Measurements from ENCODE around the gene CDC73. TPM values are rescaled to one million over a fixed set of nuclear protein-coding genes. Genes with fewer than 3 reads are reported as not detected.

The CDC73 gene
- total and polyA plus RNA-seq, 10 of the 15 experiments (the other 5 are each of a cell fraction or from before 2014, with no cell fraction given): 10.6 to 43.4 (median 21.7) TPM

GRCh38 chr1:193301746-193302145 is 179.9 kb downstream of the CDC73 start (continued):
- TF ChIP-seq CBFB (IDR thresholded peaks at IDR 0.05; ENCODE audit: low read depth): no peak

- intact Hi-C loops (cut with micrococcal nuclease; ENCODE audit: unreplicated experiment): no loop called here
- no peaks in the 10 kb centered on the region for H3K27me3 ChIP-seq (replicated peaks in 1 of 2; ENCODE audit: control insufficient read depth in 2 of 2, insufficient read depth in 2 of 2, low read length in 1 of 2)
- no peak overlapping the region for H2AFZ ChIP-seq (ENCODE audit: control insufficient read depth, low read depth, low read length)
- ChIA-PET RAD21 (ENCODE audit: unreplicated experiment) (no interaction called here), CTCF (no interaction called here), POLR2A (no interaction called here), SMC1A (ENCODE audit: uncharacterized antibody, unreplicated experiment) (no interaction called here)
- TF ChIP-seq ZSCAN29 (IDR thresholded peaks at IDR 0.05) (no peak), KLF5 (IDR thresholded peaks at IDR 0.05; ENCODE audit: partially characterized antibody) (no peak), CBX3 (IDR thresholded peaks at IDR 0.05; ENCODE audit: borderline replicate concordance, low read depth) (no peak), TCF7 (IDR thresholded peaks at IDR 0.05; ENCODE audit: borderline replicate concordance) (no peak), SUPT20H (IDR thresholded peaks at IDR 0.05; ENCODE audit: borderline replicate concordance, control insufficient read depth, low read depth, low read length) (no peak), MTA3 (IDR thresholded peaks at IDR 0.05; ENCODE audit: borderline replicate concordance, low read length) (no peak), NFXL1 (IDR thresholded peaks at IDR 0.05; ENCODE audit: borderline replicate concordance) (no peak), SPI1 (IDR thresholded peaks at IDR 0.05; ENCODE audit: borderline replicate concordance, insufficient read depth, low read depth, low read length) (no peak), BACH1 (IDR thresholded peaks at IDR 0.05; ENCODE audit: borderline replicate concordance) (no peak), ZNF207 (IDR thresholded peaks at IDR 0.05; ENCODE audit: borderline replicate concordance) (no peak), IKZF2 (IDR thresholded peaks at IDR 0.05) (no peak), EED (IDR thresholded peaks at IDR 0.05; ENCODE audit: low read depth) (no peak), CHD4 (IDR thresholded peaks at IDR 0.05) (no peak), USF2 (IDR thresholded peaks at IDR 0.05; ENCODE audit: borderline replicate concordance, low read depth, low read length) (no peak), FOXK2 (IDR thresholded peaks at IDR 0.05) (no peak), MEF2A (IDR thresholded peaks at IDR 0.05; ENCODE audit: insufficient read depth, low read depth, low read length) (no peak)
- no peaks in the 10 kb centered on the region for H3K9me3 ChIP-seq (replicated peaks; ENCODE audit: control insufficient read depth, insufficient read depth, low read length)
- ATAC-seq: 0 out of 3 replicates have a peak, but pooled peaks have one; percentile 24
- H4K20me1 ChIP-seq (ENCODE audit: control insufficient read depth, insufficient read depth): no peaks in the 10 kb centered on the region
- no peaks in the 10 kb centered on the region for H3K4me1 ChIP-seq (ENCODE audit: control insufficient read depth, insufficient read depth, low read length)
- no peak for DNase-seq (ENCODE audit: low read depth, low spot score)
- H3K27ac ChIP-seq (ENCODE audit: control insufficient read depth, insufficient read depth): no peak overlapping the region
- H3K9ac ChIP-seq (ENCODE audit: control insufficient read depth, insufficient read depth, low read length): no peak overlapping the region
- in situ Hi-C loops (cut with MboI): no loop called here
- no peak for FAIRE-seq
- BruUV-seq (replicated peaks): no TSS peak
- H3K79me2 ChIP-seq (ENCODE audit: control insufficient read depth, insufficient read depth, low read length): no peaks in the 10 kb centered on the region
- 0% methylated on average over 1 of the region's 1 CpG for WGBS (ENCODE audit: insufficient coverage, insufficient replicate concordance, low lambda C conversion rate, missing lambda C conversion rate)
- H3K4me3 ChIP-seq: no peak overlapping the region
- no peaks in the 10 kb centered on the region for H3K36me3 ChIP-seq (ENCODE audit: control insufficient read depth in 2 of 2, insufficient read depth in 2 of 2, low read length in 1 of 2)
- H3K4me2 ChIP-seq (ENCODE audit: control insufficient read depth, insufficient read depth): no peak overlapping the region
Measured at GRCh38 chr1:193303849-193304248, 182.0 kb downstream of the CDC73 start.

MicroRNA genes within 50 kb of the gene (microRNA counts, 767-probe panel; counts per million panel counts)
- 1,125 counts per million, percentile 35 among the panel's probes with 10 or more counts for microRNA hsa-miR-1278

Small RNAs within 50 kb of the gene (microRNA-seq; reads per million reads assigned to microRNA genes)
- not detected for gene MIR1278

Small RNAs within 50 kb of the gene (small RNA-seq; reads per million reads assigned to genes)
- gene MIR1278: 1.2 reads per million, percentile 41 among the genes with 10 or more reads in this experiment

Other genes with a start within 250 kb of the CDC73 start
- gene UCHL5, start 62.7 kb upstream of the CDC73 start, total RNA-seq (2014; rRNA removed): 30.1 and 34.8 TPM in 2 replicates
- 56.0 and 57.2 TPM in 2 replicates for gene UCHL5, start 62.7 kb upstream of the CDC73 start, total RNA-seq (2014; rRNA removed; fragmentation: Illumina TruSeq; extraction: Trizol)
- gene UCHL5, start 62.7 kb upstream of the CDC73 start, total RNA-seq (2021): 62.0 and 64.1 TPM in 2 replicates
- gene UCHL5, start 62.7 kb upstream of the CDC73 start, polyA plus RNA-seq (2011; rRNA removed): 55.4 and 81.9 TPM in 2 replicates
- gene UCHL5, start 62.7 kb upstream of the CDC73 start, polyA plus RNA-seq (2014; fragmentation: Illumina TruSeq; extraction: Trizol): 98.1 and 109 TPM in 2 replicates
- gene UCHL5, start 62.7 kb upstream of the CDC73 start, polyA plus RNA-seq (2014; fragmentation: Nextera tagmentation; extraction: Ambion mirVana): 10 to 100 TPM; 36.5 to 45.6 TPM
- 64.0 and 66.3 TPM in 2 replicates for gene UCHL5, start 62.7 kb upstream of the CDC73 start, polyA plus RNA-seq (2014; rRNA removed)
- 100 to 1,000 TPM; 169 to 179 TPM for gene UCHL5, start 62.7 kb upstream of the CDC73 start, polyA plus RNA-seq (2016; fragmentation: Nextera tagmentation; extraction: Ambion mirVana)
- gene RO60, start 62.4 kb upstream of the CDC73 start, total RNA-seq (2014; rRNA removed): 93.9 and 111 TPM in 2 replicates
- gene RO60, start 62.4 kb upstream of the CDC73 start, total RNA-seq (2014; rRNA removed; fragmentation: Illumina TruSeq; extraction: Trizol): 88.1 and 94.9 TPM in 2 replicates
- 65.5 and 72.4 TPM in 2 replicates for gene RO60, start 62.4 kb upstream of the CDC73 start, total RNA-seq (2021)
- gene RO60, start 62.4 kb upstream of the CDC73 start, polyA plus RNA-seq (2011; rRNA removed): 34.7 and 46.1 TPM in 2 replicates
- 21.7 and 26.4 TPM in 2 replicates for gene RO60, start 62.4 kb upstream of the CDC73 start, polyA plus RNA-seq (2014; fragmentation: Illumina TruSeq; extraction: Trizol)
- gene RO60, start 62.4 kb upstream of the CDC73 start, polyA plus RNA-seq (2014; fragmentation: Nextera tagmentation; extraction: Ambion mirVana): 100 to 1,000 TPM in 1 of 2 experiments, 10 to 100 TPM in 1; 25.4 to 103 TPM
- gene RO60, start 62.4 kb upstream of the CDC73 start, polyA plus RNA-seq (2014; rRNA removed): 21.1 and 28.3 TPM in 2 replicates
- 100 to 1,000 TPM; 121 to 143 TPM for gene RO60, start 62.4 kb upstream of the CDC73 start, polyA plus RNA-seq (2016; fragmentation: Nextera tagmentation; extraction: Ambion mirVana)
- 18.0 and 21.2 TPM in 2 replicates for gene GLRX2, start 16.6 kb upstream of the CDC73 start, total RNA-seq (2014; rRNA removed)
- 15.2 and 16.5 TPM in 2 replicates for gene GLRX2, start 16.6 kb upstream of the CDC73 start, total RNA-seq (2014; rRNA removed; fragmentation: Illumina TruSeq; extraction: Trizol)
- gene GLRX2, start 16.6 kb upstream of the CDC73 start, total RNA-seq (2021): 19.7 and 21.4 TPM in 2 replicates
- gene GLRX2, start 16.6 kb upstream of the CDC73 start, polyA plus RNA-seq (2011; rRNA removed): 16.7 and 33.4 TPM in 2 replicates
- 15.5 and 19.5 TPM in 2 replicates for gene GLRX2, start 16.6 kb upstream of the CDC73 start, polyA plus RNA-seq (2014; fragmentation: Illumina TruSeq; extraction: Trizol)
- 1 to 10 TPM; 5.5 to 7.8 TPM for gene GLRX2, start 16.6 kb upstream of the CDC73 start, polyA plus RNA-seq (2014; fragmentation: Nextera tagmentation; extraction: Ambion mirVana)
- gene GLRX2, start 16.6 kb upstream of the CDC73 start, polyA plus RNA-seq (2014; rRNA removed): 14.2 and 20.0 TPM in 2 replicates
- 10 to 100 TPM; 59.9 to 67.6 TPM for gene GLRX2, start 16.6 kb upstream of the CDC73 start, polyA plus RNA-seq (2016; fragmentation: Nextera tagmentation; extraction: Ambion mirVana)
- not detected in 2 replicates for gene B3GALT2, start 64.6 kb downstream of the CDC73 start, total RNA-seq (2014; rRNA removed)
- gene B3GALT2, start 64.6 kb downstream of the CDC73 start, total RNA-seq (2014; rRNA removed; fragmentation: Illumina TruSeq; extraction: Trizol): not detected in 2 replicates
- not detected in 2 replicates for gene B3GALT2, start 64.6 kb downstream of the CDC73 start, total RNA-seq (2021)
- gene B3GALT2, start 64.6 kb downstream of the CDC73 start, polyA plus RNA-seq (2011; rRNA removed): not detected in 2 replicates
- gene B3GALT2, start 64.6 kb downstream of the CDC73 start, polyA plus RNA-seq (2014; fragmentation: Illumina TruSeq; extraction: Trizol): not detected in 2 replicates
- under 1 TPM in 1 of 2 experiments, not detected in 1; 0.14 TPM for gene B3GALT2, start 64.6 kb downstream of the CDC73 start, polyA plus RNA-seq (2014; fragmentation: Nextera tagmentation; extraction: Ambion mirVana)
- not detected in 2 replicates for gene B3GALT2, start 64.6 kb downstream of the CDC73 start, polyA plus RNA-seq (2014; rRNA removed)
- gene B3GALT2, start 64.6 kb downstream of the CDC73 start, polyA plus RNA-seq (2016; fragmentation: Nextera tagmentation; extraction: Ambion mirVana): under 1 TPM; 0.10 to 0.25 TPM